GM21390 (cell line): ENCODE results near the gene OR1E2.
"Not testable (repeated sequence)": the region's sequence is repeated elsewhere in the genome, so short reads cannot be mapped to it uniquely, and the experiment has no call there.

ENCODE experiments used
- ATAC-seq: cut with Tn5 transposase; IDR thresholded peaks from one replicate; pipeline ENCODE4 v1.9.1; 2021; ENCODE audit not compliant: unreplicated experiment

The OR1E2 gene

DNA sequence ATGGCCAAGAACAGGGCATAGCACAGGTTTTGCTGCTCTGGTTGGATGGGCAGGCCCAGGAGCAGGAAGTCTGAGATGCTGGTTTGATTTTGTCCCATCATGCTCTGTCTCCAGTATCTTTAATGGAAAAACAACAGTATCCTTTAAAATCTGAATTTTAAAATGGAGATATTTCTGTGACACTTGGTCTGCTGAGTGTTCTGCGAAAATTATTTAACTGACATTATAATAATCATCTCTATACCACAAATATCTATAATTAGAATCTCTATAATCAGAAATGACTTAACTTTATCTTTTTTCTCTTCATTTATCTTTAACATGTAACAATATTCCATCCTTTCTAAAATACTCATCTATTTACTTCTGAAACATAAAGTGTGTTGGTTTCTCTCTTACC lies 35.3 kb downstream of the OR1E2 start, which contains the start of gene OR1E1:
Gene OR1E1 (minus strand): TSS at position 101 of the 400 bp plus-strand sequence. CDS start 0 bp downstream, at position 101.
- ATAC-seq: no peak

DNA sequence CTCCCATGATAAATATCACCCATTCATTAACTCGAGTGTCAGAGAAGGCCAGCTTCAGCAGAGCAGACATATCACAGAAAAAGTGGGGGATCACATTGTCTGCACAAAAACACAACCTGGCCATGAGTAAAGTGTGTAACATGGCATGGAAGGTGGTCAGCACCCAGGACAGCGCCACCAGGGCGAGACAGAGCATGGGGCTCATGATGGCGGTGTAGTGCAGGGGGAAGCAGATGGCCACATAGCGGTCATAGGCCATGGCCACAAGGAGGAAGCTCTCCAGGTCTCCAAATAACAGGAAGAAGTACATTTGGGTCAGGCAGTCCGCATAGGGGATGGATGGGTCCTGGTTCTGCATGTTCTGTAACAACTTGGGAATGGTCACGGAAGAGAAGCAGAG lies 35.8 kb downstream of the OR1E2 start:
- not testable (repeated sequence) for ATAC-seq

DNA sequence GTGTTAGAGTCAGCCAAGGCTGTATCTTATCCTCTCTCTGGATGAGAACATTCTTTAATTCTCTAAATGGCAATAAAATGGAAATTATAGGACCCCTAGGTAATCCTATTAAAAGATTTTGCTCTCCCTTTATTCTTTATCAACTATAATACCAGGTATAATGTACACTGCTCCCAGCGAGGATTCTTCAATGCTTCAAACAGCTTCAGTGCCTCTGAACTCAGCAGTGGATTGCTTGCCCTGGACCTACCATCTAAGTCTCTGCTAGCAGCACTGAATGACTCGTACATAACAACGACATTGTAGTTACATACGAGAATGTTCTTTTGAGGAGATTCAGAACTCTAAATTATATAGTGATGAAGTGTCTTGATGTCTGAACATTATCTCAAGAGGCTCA lies 43.9 kb downstream of the OR1E2 start:
- ATAC-seq: no peak

DNA sequence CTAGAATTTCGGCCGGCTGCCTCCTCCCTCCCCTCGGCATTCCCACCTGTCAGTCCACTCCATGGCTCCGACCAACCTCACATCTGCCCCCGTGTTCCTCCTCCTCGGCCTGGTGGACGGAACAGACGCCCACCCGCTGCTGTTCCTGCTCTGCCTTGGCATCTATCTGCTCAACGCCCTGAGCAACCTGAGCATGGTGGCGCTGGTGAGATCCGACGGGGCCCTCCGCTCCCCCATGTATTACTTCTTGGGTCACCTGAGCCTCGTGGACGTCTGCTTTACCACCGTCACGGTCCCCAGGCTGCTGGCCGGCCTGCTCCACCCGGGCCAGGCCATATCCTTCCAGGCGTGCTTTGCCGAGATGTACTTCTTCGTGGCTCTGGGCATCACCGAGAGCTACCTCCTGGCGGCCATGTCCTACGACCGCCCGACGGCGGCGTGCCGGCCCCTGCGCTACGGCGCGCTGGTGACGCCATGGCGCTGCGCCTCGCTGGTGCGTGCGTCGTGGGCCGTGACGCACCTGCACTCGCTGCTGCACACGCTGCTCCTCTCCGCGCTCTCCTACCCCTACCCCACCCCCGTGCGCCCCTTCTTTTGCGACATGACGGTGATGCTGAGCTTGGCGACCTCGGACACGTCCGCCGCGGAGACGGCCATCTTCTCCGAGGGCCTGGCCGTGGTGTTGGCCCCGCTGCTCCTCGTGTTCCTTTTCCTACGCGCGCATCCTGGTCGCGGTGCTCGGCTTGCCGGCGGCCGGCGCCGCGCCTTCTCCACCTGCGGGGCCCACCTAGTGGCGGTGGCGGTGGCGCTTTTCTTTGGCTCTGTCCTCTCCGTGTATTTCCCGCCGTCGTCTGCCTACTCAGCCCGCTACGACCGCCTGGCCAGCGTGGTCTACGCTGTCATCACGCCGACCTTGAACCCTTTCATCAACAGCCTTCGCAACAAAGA lies 47.5 kb downstream of the OR1E2 start, which contains the start of gene OR3A2:
Gene OR3A2 (minus strand): TSS at position 440 of the 948 bp plus-strand sequence.
- no peak for ATAC-seq
